Suprapubic skin (tissue), 3 donors: ENCODE data around the gene DDX41.

Experiments
- CTCF ChIP-seq, 2 donors: fragments of 200-600 bp in 1 of 2; fragments of 450-650 bp in 1 of 2; sonication (generic) in 1 of 2; IDR thresholded peaks; one replicate each; pipeline ENCODE4 v1.5.1; 2016 to 2019; ENCODE audit warnings: antibody characterized with exemption in 2 of 2, mild to moderate bottlenecking in 1 of 2, moderate library complexity in 1 of 2
- POLR2A ChIP-seq, 2 donors: fragments of 450-650 bp; IDR thresholded peaks; one replicate each; pipeline ENCODE4 v1.6.1; 2017; ENCODE audit warnings: antibody characterized with exemption in 2 of 2, mild to moderate bottlenecking in 2 of 2, moderate library complexity in 2 of 2

- TF ChIP-seq CTCF (IDR thresholded peaks at IDR 0.05): no peak
- TF ChIP-seq POLR2A (IDR thresholded peaks at IDR 0.05): no peak
These were observed 26.2 kb upstream of the DDX41 start for GRCh38 chr5:177542816-177543465.
